VCaP (cell line): ENCODE data around the gene DPYSL4.

ENCODE experiments used
- H3K27ac ChIP-seq: fragments of 450-650 bp; 2 replicates; pipeline ENCODE4 v1.5.1; 2017
- CTCF ChIP-seq: fragments of 450-650 bp; conservative IDR thresholded peaks from 2 replicates; pipeline ENCODE4 v1.5.1; 2017; ENCODE audit warnings: mild to moderate bottlenecking, moderate library complexity

The DPYSL4 gene

GRCh38 chr10:132185601-132186487 is 904 bp upstream of the DPYSL4 start:
- TF ChIP-seq CTCF: no peak
- H3K27ac ChIP-seq: peak overlapping the region; percentile 48

GRCh38 chr10:132187430-132188138 is 836 bp downstream of the DPYSL4 start:
- H3K27ac ChIP-seq: peak overlapping the region; percentile 56; the same call in 1 of the 2 replicates
- TF ChIP-seq CTCF: no peak

GRCh38 chr10:132188331-132188730 is 1.6 kb downstream of the DPYSL4 start:
- TF ChIP-seq CTCF: no peak
- H3K27ac ChIP-seq: no peak overlapping the region

GRCh38 chr10:132189016-132189415 is 2.3 kb downstream of the DPYSL4 start:
- H3K27ac ChIP-seq: no peak overlapping the region
- TF ChIP-seq CTCF: no peak

GRCh38 chr10:132189810-132190422 is 3.2 kb downstream of the DPYSL4 start:
- TF ChIP-seq CTCF: no peak
- H3K27ac ChIP-seq: no peak overlapping the region

- TF ChIP-seq CTCF: no peak
These were observed 5.6 kb downstream of the DPYSL4 start for GRCh38 chr10:132192076-132192975.

More at GRCh38 chr10:132192076-132192975, 5.6 kb downstream of the DPYSL4 start:
- no peak overlapping the region for H3K27ac ChIP-seq
